HT-29 (cell line): Measurements from ENCODE around the gene TIMP3. TPM values are rescaled to one million over a fixed set of nuclear protein-coding genes. Genes with fewer than 3 reads are reported as not detected.

Experiments used
- DNase-seq: peaks from one replicate; pipeline ENCODE4 v3.0.0-alpha.2; 2015; ENCODE audit warnings: low spot score
- total RNA-seq: library from RNA; depleted of rRNA; stranded (reverse); fragments of >200 nt; shearing (Covaris generic); gene quantifications from 2 replicates; pipeline ENCODE4 v1.2.3, GENCODE V29; 2014

TIMP3 gene
- total RNA-seq, 1 experiment from 2014 or later, result not detected

- DNase-seq, result no peak
Observed at GRCh38 chr22:32785321-32786026, 16.0 kb upstream of the TIMP3 start.

GRCh38 chr22:32786027-32786418 is 15.5 kb upstream of the TIMP3 start:
- no peak for DNase-seq

- no peak for DNase-seq
Observed at GRCh38 chr22:32788904-32789624, 12.4 kb upstream of the TIMP3 start.

- no peak for DNase-seq
Observed at GRCh38 chr22:32789797-32790620, 11.5 kb upstream of the TIMP3 start.

- no peak for DNase-seq
Observed at GRCh38 chr22:32791056-32791455, 10.4 kb upstream of the TIMP3 start.

- no peak for DNase-seq
Observed at GRCh38 chr22:32791485-32791884, 10.0 kb upstream of the TIMP3 start.

GRCh38 chr22:32793589-32793988 is 7.9 kb upstream of the TIMP3 start:
- DNase-seq, result no peak

- no peak for DNase-seq
Observed at GRCh38 chr22:32794449-32795213, 6.9 kb upstream of the TIMP3 start.

GRCh38 chr22:32795214-32795596 is 6.3 kb upstream of the TIMP3 start:
- no peak for DNase-seq

GRCh38 chr22:32796865-32797573 is 4.5 kb upstream of the TIMP3 start:
- peak; percentile 68 for DNase-seq

- DNase-seq, result no peak
Observed at GRCh38 chr22:32799496-32799895, 2.0 kb upstream of the TIMP3 start.

GRCh38 chr22:32800158-32800882 is 1.2 kb upstream of the TIMP3 start:
- DNase-seq, result no peak

GRCh38 chr22:32800994-32801536 is 440 bp upstream of the TIMP3 start:
- DNase-seq, result no peak

GRCh38 chr22:32802237-32802765 is 796 bp downstream of the TIMP3 start:
- DNase-seq, result no peak

GRCh38 chr22:32803020-32803737 is 1.7 kb downstream of the TIMP3 start:
- peak; percentile 46 for DNase-seq

- no peak for DNase-seq
Observed at GRCh38 chr22:32803738-32804435, 2.4 kb downstream of the TIMP3 start.

GRCh38 chr22:32804531-32805360 is 3.2 kb downstream of the TIMP3 start:
- DNase-seq, result no peak
